Kidney (tissue), 14 donors: Measurements from ENCODE around the gene DPP10. TPM values are rescaled to one million over a fixed set of nuclear protein-coding genes. Genes with fewer than 3 reads are reported as not detected.

Experiments used
- DNase-seq, 5 donors: peaks; one replicate each; pipeline ENCODE4 v3.0.0-alpha.2; 2013 to 2020
- FAIRE-seq: peaks from 2 replicates; lab custom pipeline; 2012; peaks lifted over from hg19 to GRCh38; lab: Jason Lieb, UNC
- H3K27ac ChIP-seq, 2 donors: one replicate each; pipeline ENCODE4 v1.7.0; 2013; ENCODE audit warnings: low read depth in 2 of 2, low read length in 2 of 2, inconsistent platforms in 1 of 2
- H3K27me3 ChIP-seq: one replicate; pipeline ENCODE4 v1.7.1; 2013; ENCODE audit warnings: low read length, inconsistent platforms; ENCODE audit not compliant: control insufficient read depth, insufficient read depth
- H3K36me3 ChIP-seq, 3 donors: one replicate each; pipeline versions ENCODE4 v1.7.0 to v1.7.1; 2013; ENCODE audit warnings: low read length in 3 of 3, control low read depth in 1 of 3, inconsistent platforms in 1 of 3; ENCODE audit not compliant: insufficient read depth in 3 of 3, control insufficient read depth in 2 of 3
- H3K4me1 ChIP-seq, 3 donors: one replicate each; pipeline versions ENCODE4 v1.7.0 to v1.7.1; 2013; ENCODE audit warnings: low read length in 3 of 3, inconsistent platforms in 1 of 3, low read depth in 1 of 3; ENCODE audit not compliant: control insufficient read depth in 2 of 3, insufficient read depth in 2 of 3
- H3K4me3 ChIP-seq, 3 donors: one replicate each; pipeline versions ENCODE4 v1.7.0 to v1.8.1; 2013; ENCODE audit warnings: low read length in 3 of 3, control low read depth in 1 of 3, inconsistent platforms in 1 of 3
- H3K9ac ChIP-seq, 3 donors: one replicate each; pipeline versions ENCODE4 v1.7.0 to v1.7.1; 2013; ENCODE audit warnings: low read length in 3 of 3, control low read depth in 1 of 3, inconsistent platforms in 1 of 3
- H3K9me3 ChIP-seq, 3 donors: one replicate each; pipeline versions ENCODE4 v1.7.0 to v1.7.1; 2013; ENCODE audit warnings: low read length in 3 of 3, control low read depth in 1 of 3, inconsistent platforms in 1 of 3; ENCODE audit not compliant: control insufficient read depth in 2 of 3, insufficient read depth in 1 of 3
- intact Hi-C: fragments of 100-400 bp; cut with DNase I; formaldehyde crosslinking; loops from one replicate; pipeline ENCODE4 v1.11.1; 2022
- polyA plus RNA-seq: library from polyadenylated mRNA; stranded (reverse); fragments of 350-450 nt; fragmentation: Illumina TruSeq; extraction: RNeasy Lipid Tissue Mini Kit (QIAGEN cat#74804); gene quantifications from one replicate; pipeline ENCODE4 v1.2.3, GENCODE V29; 2014; ENCODE audit warnings: low read depth, low replicate concordance; ENCODE audit not compliant: insufficient read depth
- total RNA-seq: library from RNA; stranded (reverse); fragmentation: NEBNext Ultra II Directional; extraction: Animal tissue kit (Norgen Biotek cat#: 25700); gene quantifications from one replicate; pipeline ENCODE4 v1.2.1, GENCODE V29; 2021
- TF ChIP-seq, protein P1 (sequence below): IDR thresholded peaks from 3 replicates; pipeline ENCODE4 v1.5.1; 2012; ENCODE audit warnings: mild to moderate bottlenecking, moderate library complexity, borderline replicate concordance; ENCODE audit not compliant: insufficient read depth; ENCODE audit errors: extremely low read depth
- donor health status: control.
- donor health status: control.
- donor health status: control.
- donor health status: control.
- donor health status: control.
- donor health status: DM: yes; HTN: yes; CAD: no.
- donor health status: Normal renal cell carcinoma (clear cell type).

DPP10 gene
- total and polyA plus RNA-seq, 2 donors from 2014 or later, result 0.67 TPM; not detected in 1

DNA sequence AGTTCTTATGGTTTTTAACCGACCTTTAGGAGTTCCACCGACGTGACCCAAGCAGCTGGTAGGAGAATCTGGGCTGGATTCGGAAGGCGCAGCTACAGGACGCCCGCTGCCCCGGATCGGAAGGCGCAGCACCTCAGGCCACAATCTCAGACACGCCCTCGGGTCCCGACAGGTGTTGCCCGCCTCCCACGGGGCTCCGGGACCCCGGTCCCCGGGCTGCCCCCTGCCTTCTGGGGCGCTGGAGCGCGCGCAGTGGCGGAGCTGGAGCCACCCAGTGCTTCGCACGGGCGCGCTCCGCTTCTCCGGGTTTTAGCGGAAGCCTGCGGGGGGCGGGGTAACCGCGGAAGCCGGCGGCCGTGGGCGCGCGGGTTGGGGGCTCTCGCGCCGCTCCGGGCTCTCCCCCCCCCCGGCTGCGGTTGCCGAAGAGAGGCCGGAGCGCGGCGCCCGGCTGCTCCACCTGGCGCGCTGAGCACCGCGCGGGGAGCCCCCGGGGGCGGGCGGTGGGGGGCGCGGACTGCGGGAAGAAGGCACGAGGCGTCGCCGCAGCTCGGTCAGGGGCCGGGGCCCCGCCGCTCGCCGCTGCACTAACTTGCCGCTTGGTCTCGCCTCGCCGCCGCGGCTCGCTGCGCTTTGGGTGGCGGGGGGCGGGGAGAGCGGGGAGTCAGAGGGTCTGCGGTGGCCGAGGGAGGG lies 718.8 kb downstream of the DPP10 start:
- Histone ChIP-seq H3K9ac (peak overlapping the region in 1 of 3 donors; percentile 33), H3K27ac (no peak overlapping the region), H3K27me3 (peaks cover 8% of the 10 kb centered on the region), H3K4me3 (peak overlapping the region in 1 of 3 donors; percentile 33), H3K36me3 (no peaks in the 10 kb centered on the region), H3K9me3 (no peaks in the 10 kb centered on the region), H3K4me1 (no peaks in the 10 kb centered on the region)
- intact Hi-C loops, result no loop called here
- DNase-seq, result peak in 4 of 5 donors; percentile 80 to 84 (median 84)
- TF ChIP-seq, protein P1, sequence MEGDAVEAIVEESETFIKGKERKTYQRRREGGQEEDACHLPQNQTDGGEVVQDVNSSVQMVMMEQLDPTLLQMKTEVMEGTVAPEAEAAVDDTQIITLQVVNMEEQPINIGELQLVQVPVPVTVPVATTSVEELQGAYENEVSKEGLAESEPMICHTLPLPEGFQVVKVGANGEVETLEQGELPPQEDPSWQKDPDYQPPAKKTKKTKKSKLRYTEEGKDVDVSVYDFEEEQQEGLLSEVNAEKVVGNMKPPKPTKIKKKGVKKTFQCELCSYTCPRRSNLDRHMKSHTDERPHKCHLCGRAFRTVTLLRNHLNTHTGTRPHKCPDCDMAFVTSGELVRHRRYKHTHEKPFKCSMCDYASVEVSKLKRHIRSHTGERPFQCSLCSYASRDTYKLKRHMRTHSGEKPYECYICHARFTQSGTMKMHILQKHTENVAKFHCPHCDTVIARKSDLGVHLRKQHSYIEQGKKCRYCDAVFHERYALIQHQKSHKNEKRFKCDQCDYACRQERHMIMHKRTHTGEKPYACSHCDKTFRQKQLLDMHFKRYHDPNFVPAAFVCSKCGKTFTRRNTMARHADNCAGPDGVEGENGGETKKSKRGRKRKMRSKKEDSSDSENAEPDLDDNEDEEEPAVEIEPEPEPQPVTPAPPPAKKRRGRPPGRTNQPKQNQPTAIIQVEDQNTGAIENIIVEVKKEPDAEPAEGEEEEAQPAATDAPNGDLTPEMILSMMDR, result no peak
- no peak for FAIRE-seq

DNA sequence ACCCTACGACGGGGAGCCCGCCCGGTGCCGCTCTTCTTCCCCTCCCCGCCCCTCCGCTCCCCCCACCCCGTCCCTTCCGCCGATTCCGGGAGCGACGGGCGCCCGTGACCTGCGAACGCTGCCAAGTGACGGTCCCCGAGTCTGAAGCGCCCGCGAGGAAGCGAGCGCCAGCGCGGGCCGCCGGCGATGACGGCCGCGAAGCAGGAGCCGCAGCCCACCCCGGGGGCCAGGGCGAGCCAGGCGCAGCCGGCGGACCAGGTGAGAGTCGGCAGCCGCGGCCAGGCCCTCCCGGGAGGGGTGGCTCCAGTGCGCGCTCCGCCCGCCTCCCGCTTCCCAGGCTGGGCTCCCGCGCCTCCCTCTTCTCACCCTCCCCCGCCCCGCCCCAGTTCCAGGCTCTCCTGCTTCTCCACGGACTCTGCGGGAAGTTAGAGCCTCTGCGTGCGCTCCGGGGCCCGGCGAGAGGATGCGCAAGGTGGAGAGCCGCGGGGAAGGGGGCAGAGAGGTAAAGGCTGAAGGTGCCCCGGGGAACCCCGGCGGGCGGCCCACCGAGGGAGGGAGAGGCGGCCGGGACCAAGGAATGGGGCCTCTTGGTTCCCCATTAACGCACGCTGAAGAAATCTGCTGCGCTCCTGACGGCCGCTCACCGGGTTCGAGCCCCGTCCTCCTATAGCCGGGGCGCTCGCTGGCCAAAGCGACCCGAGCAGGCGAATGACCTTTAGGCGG lies 719.5 kb downstream of the DPP10 start:
- no peak for FAIRE-seq
- peak; percentile 61 to 81 (median 73) for DNase-seq
- TF ChIP-seq, protein P1, result no peak

DNA sequence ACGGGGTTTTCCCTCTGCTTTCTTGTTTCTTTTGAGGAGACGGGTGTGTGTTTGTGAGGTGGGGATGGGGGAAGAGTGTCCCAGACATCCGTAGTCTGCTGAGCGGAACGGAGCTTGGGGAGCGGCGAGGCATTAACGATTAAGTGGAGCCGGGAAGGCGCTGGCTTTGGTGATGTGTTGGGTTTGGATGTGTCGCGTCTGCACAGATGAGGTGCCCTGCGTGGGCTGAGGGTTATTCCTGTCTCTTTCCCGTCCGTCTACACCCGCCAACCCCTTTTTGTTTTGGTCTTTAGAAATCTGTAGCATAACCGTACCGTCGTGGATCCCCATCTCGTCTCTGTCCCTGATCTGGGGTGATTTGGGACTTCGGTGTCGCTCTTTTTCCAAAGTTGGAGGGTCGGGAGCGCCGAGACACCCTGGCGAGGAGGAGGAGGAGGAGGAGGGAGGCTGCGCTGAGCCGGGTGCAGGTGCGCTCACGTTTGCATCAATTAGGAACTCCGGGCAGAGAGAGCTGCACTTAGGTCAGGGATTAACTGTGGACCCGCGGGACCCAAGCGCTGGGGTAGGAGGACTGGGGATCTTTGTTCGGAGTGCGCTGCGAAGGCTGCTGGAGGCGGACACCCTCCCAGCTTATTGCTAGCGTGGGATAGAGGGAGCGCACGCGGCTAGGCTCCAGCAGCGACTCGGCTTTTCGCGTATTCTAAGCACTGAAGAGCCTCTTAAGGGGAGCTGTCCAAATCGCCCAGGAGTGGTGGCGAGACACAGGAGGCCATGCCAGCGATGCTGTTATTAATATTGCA lies 720.3 kb downstream of the DPP10 start:
- H3K4me1 ChIP-seq, result no peaks in the 10 kb centered on the region
- H3K9me3 ChIP-seq, result no peaks in the 10 kb centered on the region
- H3K27ac ChIP-seq, result no peak overlapping the region
- FAIRE-seq (no peak), DNase-seq (peak in 4 of 5 donors; percentile 26 to 49 (median 48))
- H3K36me3 ChIP-seq, result no peaks in the 10 kb centered on the region
- H3K27me3 ChIP-seq, result peaks cover 8% of the 10 kb centered on the region
- TF ChIP-seq, protein P1, result no peak
- intact Hi-C loops, result no loop called here
- no peak overlapping the region for H3K9ac ChIP-seq
- peak overlapping the region in 1 of 3 donors; percentile 53 for H3K4me3 ChIP-seq

More for the DNA sequence above, 719.5 kb downstream of the DPP10 start:
- Histone ChIP-seq H3K9ac (no peak overlapping the region), H3K27me3 (peaks cover 8% of the 10 kb centered on the region), H3K4me1 (no peaks in the 10 kb centered on the region), H3K4me3 (peak overlapping the region in 1 of 3 donors; percentile 53), H3K9me3 (no peaks in the 10 kb centered on the region), H3K27ac (no peak overlapping the region), H3K36me3 (no peaks in the 10 kb centered on the region)
- intact Hi-C loops, result no loop called here
